ENCODE data around the gene TACO1. TPM values are rescaled to one million over a fixed set of nuclear protein-coding genes. Genes with fewer than 3 reads are reported as not detected.

The TACO1 gene
- total and polyA plus RNA-seq, 2 donors (not counting 3 experiments of a cell fraction or from before 2014, with no cell fraction given): 24.7 to 31.7 TPM

DNA sequence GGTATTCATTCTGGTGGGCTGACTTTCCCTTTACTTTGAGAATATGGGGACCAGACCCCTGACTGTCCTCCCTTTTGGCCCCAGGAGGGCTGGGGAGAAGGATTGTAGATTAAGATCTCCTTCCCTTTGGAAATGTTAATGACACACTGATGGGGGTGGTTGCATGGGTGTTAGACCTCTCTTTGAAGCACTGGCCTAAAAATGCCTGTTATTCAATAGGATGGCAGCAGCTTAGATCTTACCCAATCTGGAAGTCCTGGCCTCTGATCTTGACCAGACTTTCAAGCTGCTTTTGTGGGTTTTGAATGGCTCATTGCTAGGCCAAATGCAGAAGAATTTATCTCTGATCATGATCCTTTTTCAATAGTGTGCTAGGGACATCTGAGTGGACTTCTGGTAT lies 47.2 kb downstream of the TACO1 start:
- DNase-seq (ENCODE audit: low read depth, low spot score): no peak
- H4K20me1 ChIP-seq (replicated peaks; ENCODE audit: control insufficient read depth, extremely low read depth, insufficient read depth, low read length): no peaks in the 10 kb centered on the region
- TF ChIP-seq MYC (IDR thresholded peaks at IDR 0.05; ENCODE audit: low read depth, low read length): no peak
- TF ChIP-seq EZH2 (IDR thresholded peaks at IDR 0.05; ENCODE audit: borderline replicate concordance, low read depth, low read length, severe bottlenecking): no peak
- TF ChIP-seq POLR2A (IDR thresholded peaks at IDR 0.05; ENCODE audit: low read depth, low read length): no peak
- TF ChIP-seq, protein P1, sequence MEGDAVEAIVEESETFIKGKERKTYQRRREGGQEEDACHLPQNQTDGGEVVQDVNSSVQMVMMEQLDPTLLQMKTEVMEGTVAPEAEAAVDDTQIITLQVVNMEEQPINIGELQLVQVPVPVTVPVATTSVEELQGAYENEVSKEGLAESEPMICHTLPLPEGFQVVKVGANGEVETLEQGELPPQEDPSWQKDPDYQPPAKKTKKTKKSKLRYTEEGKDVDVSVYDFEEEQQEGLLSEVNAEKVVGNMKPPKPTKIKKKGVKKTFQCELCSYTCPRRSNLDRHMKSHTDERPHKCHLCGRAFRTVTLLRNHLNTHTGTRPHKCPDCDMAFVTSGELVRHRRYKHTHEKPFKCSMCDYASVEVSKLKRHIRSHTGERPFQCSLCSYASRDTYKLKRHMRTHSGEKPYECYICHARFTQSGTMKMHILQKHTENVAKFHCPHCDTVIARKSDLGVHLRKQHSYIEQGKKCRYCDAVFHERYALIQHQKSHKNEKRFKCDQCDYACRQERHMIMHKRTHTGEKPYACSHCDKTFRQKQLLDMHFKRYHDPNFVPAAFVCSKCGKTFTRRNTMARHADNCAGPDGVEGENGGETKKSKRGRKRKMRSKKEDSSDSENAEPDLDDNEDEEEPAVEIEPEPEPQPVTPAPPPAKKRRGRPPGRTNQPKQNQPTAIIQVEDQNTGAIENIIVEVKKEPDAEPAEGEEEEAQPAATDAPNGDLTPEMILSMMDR (IDR thresholded peaks at IDR 0.05; ENCODE audit: extremely low read depth in 1 of 2, insufficient read depth in 1 of 2, low read depth in 1 of 2, low read length in 2 of 2): no peak
- no peak for TF ChIP-seq FOS (IDR thresholded peaks at IDR 0.05; ENCODE audit: borderline replicate concordance, insufficient read depth, low read length)
- TF ChIP-seq JUN (IDR thresholded peaks at IDR 0.05; ENCODE audit: borderline replicate concordance, insufficient read depth, insufficient read length, low read depth): no peak
- TF ChIP-seq POLR2AphosphoS5 (IDR thresholded peaks at IDR 0.05; ENCODE audit: insufficient read depth, low read depth, low read length): no peak
- BruUV-seq (replicated peaks): no TSS peak
- ChIA-PET POLR2A (no interaction called here), CTCF (interaction anchor here (0.5 to 1.2 kb wide), 2 partner anchors 35 to 490 kb away, joined by 3 read pairs; no protein-coding TSS in a partner anchor)
- H2AFZ ChIP-seq (ENCODE audit: low read depth, low read length): no peak overlapping the region
- peaks cover 1% of the 10 kb centered on the region for H3K79me2 ChIP-seq (ENCODE audit: control insufficient read depth, insufficient read depth, low read length)
- H3K4me3 ChIP-seq (replicated peaks in 1 of 3; ENCODE audit: insufficient read depth in 1 of 3, low read depth in 1 of 3, low read length in 3 of 3): no peak overlapping the region
- peaks cover 13 to 28% of the 10 kb centered on the region in 2 experiments for H3K36me3 ChIP-seq (ENCODE audit: control insufficient read depth in 2 of 2, extremely low read depth in 1 of 2, insufficient read depth in 2 of 2, low read length in 2 of 2)
- dilution Hi-C loops (cut with MboI; ENCODE audit: extremely low pct_ligation_motif_present, low sequenced_read_pairs): no loop called here
- FAIRE-seq: no peak
- H3K4me2 ChIP-seq (ENCODE audit: insufficient read depth, low read length): no peak overlapping the region
- H3K9me3 ChIP-seq (replicated peaks; ENCODE audit: control insufficient read depth, insufficient read depth, low read length): no peaks in the 10 kb centered on the region
- no peak overlapping the region for H3K9ac ChIP-seq (replicated peaks; ENCODE audit: extremely low read depth, insufficient read depth, low read length)
- H3K4me1 ChIP-seq (ENCODE audit: control insufficient read depth, extremely low read depth, insufficient read depth, low read length): no peaks in the 10 kb centered on the region
- intact Hi-C loops (cut with micrococcal nuclease): no loop called here
- no peaks in the 10 kb centered on the region for H3K9me1 ChIP-seq (replicated peaks; ENCODE audit: control insufficient read depth, extremely low read depth, insufficient read depth, low read length)
- H3K27me3 ChIP-seq (ENCODE audit: control insufficient read depth in 2 of 2, insufficient read depth in 2 of 2, low read length in 2 of 2): no peaks in the 10 kb centered on the region
- no peak overlapping the region for H3K27ac ChIP-seq (ENCODE audit: insufficient read depth, low read depth, low read length)
